Hematopoietic multipotent progenitor cell treated with erythropoietin and hydrocortisone succinate and interleukin-3 and kit ligand, for 17 days (in vitro differentiated cells): ENCODE measurements around the gene NDFIP2.

Source experiments
- DNase-seq: peaks from one replicate; pipeline ENCODE4 v3.0.0-alpha.2; 2015; ENCODE audit warnings: low spot score

The NDFIP2 gene

GRCh38 chr13:79458436-79458835, 22.5 kb upstream of the NDFIP2 start:
- no peak for DNase-seq

GRCh38 chr13:79459906-79460305, 21.0 kb upstream of the NDFIP2 start:
- no peak for DNase-seq

- DNase-seq: no peak
Measured at GRCh38 chr13:79462895-79463294, 18.1 kb upstream of the NDFIP2 start.

DNA sequence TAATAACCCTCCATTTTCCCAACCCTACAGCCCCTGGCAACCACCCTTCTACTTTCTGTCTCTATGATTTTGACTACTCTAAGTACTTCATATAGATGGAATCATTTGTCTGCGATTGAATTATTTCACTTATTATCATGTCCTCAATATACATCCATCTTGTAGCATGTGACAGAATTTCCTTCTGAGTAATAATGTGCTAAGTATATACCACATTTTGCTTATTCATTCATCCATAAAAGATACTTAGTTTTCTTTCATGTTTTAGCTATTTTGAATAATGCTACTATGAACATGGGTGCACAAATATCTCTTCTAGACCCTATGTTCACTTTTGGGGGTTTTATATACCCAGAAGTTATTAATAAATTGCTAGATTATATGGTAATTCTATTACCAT, 17.4 kb upstream of the NDFIP2 start:
- no peak for DNase-seq

- no peak for DNase-seq
Measured at GRCh38 chr13:79466872-79467271, 14.1 kb upstream of the NDFIP2 start.

- DNase-seq: no peak
Measured at GRCh38 chr13:79468402-79468801, 12.6 kb upstream of the NDFIP2 start.

- DNase-seq: no peak
Measured at GRCh38 chr13:79468819-79469218, 12.1 kb upstream of the NDFIP2 start.

- DNase-seq: no peak
Measured at GRCh38 chr13:79469608-79470007, 11.3 kb upstream of the NDFIP2 start.

DNA sequence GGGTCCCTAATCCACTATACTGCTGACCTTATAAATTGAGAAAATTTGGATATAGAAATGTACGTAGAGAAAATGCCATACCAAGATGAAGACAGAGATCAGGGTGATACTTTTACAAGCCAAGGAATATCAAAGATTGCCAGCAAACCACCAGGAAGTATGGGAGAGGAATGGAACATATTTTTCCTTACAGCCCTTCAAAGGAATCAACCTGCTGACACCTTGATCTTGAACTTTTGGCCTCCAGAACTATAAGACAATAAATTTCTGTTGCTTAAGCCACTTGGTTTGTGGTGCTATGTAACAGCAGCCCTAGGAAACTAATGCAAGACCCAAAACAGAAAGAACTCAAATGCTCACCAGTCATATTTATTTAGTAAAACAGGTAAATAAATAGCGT, 10.3 kb upstream of the NDFIP2 start:
- no peak for DNase-seq

DNA sequence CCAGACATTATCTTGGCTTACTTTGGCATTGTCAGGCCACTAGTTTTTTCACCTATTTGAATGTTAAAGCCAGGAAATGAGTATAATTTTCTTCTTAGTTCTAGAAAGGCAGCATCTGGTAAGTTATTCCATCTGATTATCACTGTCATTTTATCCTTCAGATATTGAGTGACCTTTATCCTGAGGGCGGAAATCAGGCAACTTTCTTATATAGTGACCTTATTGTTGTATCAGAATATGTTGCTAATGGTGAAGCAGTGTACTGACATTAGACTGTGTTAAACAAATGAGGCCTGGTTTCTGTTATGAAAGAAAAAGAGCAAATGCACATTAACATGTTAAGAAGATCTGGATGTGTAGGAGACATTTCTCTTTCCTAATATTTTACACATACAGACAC, 5.4 kb upstream of the NDFIP2 start:
- no peak for DNase-seq

DNA sequence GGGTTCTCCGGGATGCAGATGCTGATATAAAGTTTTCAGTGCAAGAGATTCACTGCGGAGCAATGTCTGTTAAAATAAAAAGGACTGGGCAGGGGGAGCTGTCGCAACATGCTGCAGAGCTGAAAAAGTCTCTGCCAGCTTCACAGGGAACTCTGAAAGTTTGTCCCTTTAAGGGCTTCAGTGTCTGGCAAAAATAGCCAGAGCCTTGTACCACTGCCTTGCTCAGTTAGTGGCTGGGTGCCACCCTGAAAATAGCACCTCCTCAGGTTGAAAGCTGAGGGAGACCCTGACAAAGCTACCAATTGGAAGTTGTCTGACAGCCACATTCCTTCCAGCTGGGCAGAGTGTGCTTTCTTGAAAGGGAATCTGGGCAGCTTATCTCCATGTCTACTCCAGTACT, 3.0 kb upstream of the NDFIP2 start:
- DNase-seq: no peak

GRCh38 chr13:79479882-79480281, 1.1 kb upstream of the NDFIP2 start:
- DNase-seq: no peak

DNA sequence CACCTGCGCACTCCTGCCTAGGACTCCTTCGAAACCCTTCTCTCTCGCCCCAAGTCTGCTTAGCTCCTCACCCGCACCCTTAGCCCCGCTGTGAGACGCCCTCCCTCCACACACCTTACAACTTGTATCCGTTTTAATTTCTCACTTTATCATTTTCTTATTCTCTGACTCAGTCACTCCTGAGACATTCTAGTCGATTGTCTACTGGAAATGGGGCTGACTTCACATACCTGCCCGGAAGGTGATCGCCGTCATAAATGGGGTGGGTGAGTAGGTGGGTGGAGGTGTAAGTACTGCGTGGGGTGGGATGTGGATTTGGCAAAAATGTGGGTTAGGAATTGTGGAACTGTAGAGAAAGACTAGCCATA, 714 bp downstream of the NDFIP2 start:
- no peak for DNase-seq

- DNase-seq: no peak
Measured at GRCh38 chr13:79482281-79482970, 1.5 kb downstream of the NDFIP2 start.

GRCh38 chr13:79483086-79483706, 2.2 kb downstream of the NDFIP2 start:
- no peak for DNase-seq

GRCh38 chr13:79485014-79485811, 4.3 kb downstream of the NDFIP2 start:
- no peak for DNase-seq

GRCh38 chr13:79486433-79487188, 5.7 kb downstream of the NDFIP2 start:
- no peak for DNase-seq

GRCh38 chr13:79490326-79490725, 9.4 kb downstream of the NDFIP2 start:
- DNase-seq: no peak

- DNase-seq: no peak
Measured at GRCh38 chr13:79490824-79491223, 9.9 kb downstream of the NDFIP2 start.

GRCh38 chr13:79491715-79492114, 10.8 kb downstream of the NDFIP2 start:
- DNase-seq: no peak

DNA sequence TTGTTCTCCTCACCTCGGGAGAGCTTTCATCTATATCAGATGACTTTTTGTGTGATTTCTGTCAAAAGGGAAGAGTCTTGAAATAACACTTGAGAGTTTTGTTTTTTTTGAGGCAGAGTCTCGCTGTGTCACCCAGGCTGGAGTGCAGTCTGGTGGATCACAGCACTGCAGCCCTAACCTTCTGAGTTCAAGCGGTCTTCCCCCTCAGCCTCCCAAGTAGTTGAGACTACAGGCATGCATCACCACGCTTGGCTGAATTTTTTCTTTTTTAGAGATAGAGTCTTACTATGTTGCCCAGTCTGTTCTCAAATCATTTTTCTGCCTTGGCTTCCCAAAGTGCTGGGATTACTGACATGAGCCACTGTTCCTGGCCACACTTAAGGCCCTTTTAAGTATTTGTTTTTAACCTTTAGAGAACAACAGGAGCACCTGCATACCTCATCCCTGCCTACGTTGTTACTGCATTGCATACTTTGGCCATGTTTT, 11.4 kb downstream of the NDFIP2 start:
- no peak for DNase-seq

DNA sequence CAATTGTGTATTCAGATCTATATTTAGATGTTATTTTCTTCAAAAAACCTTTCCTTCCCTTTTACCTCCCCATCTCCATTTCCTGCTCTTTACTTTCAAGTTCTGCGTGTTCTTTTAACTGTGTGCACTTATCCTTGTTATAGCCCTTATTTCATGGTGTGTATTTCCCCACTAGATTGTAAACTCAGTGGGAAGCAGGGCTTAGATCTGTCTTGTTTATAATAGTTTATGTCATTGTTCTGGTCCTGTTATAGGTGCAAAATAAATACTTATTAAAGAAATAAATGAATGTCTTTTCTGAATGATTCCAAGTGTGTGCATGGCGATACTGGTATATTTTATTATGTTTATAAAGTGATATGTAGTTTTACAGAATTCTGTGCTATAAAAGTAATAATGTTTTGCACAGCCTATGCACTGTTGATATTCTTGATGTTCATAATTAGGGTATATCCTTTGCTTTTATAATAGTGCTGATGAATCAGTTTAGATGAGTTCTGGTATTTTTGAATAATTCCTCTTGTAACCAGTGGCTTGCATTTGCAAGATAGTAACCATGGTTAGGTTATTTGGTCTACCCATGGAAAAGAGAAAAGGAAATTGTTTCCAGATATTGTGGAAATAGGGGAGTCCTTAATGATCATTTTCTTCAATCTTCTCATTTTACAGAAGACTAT, 12.1 kb downstream of the NDFIP2 start:
- no peak for DNase-seq
